GM23248 (cell line): ENCODE results near the gene GPR39.

ENCODE experiments used
- EZH2 ChIP-seq: fragments of 200-600 bp; sonication (generic); IDR thresholded peaks from 2 replicates; pipeline ENCODE4 v1.6.1; 2018; ENCODE audit warnings: antibody characterized with exemption, mild to moderate bottlenecking; ENCODE audit not compliant: insufficient read depth, poor library complexity, severe bottlenecking
- EZH2phosphoT487 ChIP-seq: fragments of 200-600 bp; sonication (generic); IDR thresholded peaks from 2 replicates; pipeline ENCODE4 v1.6.1; 2018; ENCODE audit warnings: antibody characterized with exemption, moderate library complexity, mild to moderate bottlenecking, low read depth; ENCODE audit not compliant: insufficient read depth

GRCh38 chr2:132544006-132544630, 127.5 kb downstream of the GPR39 start:
- no peak for TF ChIP-seq EZH2
- TF ChIP-seq EZH2phosphoT487 = no peak
